ENCODE measurements around the gene AGTR1. TPM values are rescaled to one million over a fixed set of nuclear protein-coding genes. Genes with fewer than 3 reads are reported as not detected.

Gene AGTR1
- total RNA-seq, 4 donors from 2014 or later = 78.6 to 195 (median 115) TPM

DNA sequence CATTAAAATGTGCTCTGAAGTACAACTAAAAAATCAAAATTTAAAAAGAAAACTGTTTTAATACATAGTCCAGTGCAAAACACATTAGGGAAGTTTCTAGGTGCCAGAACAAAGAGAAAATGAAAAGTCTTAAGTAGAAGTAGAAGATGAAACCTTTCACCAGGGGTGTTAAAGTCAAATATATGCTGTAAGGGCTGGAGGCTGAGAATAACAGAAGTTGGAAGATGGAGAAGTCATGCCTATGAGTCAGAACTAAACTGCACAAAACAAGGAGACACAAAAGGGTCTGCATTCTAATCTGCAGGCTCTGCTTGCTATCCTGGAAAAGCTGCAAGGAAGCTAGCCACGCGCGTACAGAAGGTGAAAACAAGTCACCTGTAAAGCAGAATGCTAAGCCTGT is 81.2 kb downstream of the AGTR1 start:
- TF ChIP-seq, protein P1, sequence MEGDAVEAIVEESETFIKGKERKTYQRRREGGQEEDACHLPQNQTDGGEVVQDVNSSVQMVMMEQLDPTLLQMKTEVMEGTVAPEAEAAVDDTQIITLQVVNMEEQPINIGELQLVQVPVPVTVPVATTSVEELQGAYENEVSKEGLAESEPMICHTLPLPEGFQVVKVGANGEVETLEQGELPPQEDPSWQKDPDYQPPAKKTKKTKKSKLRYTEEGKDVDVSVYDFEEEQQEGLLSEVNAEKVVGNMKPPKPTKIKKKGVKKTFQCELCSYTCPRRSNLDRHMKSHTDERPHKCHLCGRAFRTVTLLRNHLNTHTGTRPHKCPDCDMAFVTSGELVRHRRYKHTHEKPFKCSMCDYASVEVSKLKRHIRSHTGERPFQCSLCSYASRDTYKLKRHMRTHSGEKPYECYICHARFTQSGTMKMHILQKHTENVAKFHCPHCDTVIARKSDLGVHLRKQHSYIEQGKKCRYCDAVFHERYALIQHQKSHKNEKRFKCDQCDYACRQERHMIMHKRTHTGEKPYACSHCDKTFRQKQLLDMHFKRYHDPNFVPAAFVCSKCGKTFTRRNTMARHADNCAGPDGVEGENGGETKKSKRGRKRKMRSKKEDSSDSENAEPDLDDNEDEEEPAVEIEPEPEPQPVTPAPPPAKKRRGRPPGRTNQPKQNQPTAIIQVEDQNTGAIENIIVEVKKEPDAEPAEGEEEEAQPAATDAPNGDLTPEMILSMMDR (IDR thresholded peaks at IDR 0.05; ENCODE audit: low read depth) = no peak

DNA sequence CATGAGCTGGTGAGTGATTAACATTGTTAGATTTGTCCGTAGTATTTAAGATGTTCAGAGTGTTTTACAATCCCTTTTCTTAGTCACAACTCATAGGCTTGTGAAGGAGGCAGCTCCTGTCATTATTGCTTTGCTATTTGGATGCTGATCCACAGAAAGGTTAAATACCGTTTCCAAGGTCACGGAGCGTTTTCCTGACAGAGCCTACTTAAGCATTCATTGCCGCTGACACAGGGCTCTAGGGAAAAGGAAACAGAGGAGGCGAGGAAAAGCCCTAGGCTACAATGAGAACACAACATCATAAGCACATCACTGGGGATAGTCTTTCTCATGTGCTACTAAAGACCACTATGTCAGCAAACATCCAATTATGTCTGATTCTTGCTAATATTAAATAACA is 91.4 kb downstream of the AGTR1 start:
- TF ChIP-seq, protein P1 (IDR thresholded peaks at IDR 0.05; ENCODE audit: low read depth) = no peak

DNA sequence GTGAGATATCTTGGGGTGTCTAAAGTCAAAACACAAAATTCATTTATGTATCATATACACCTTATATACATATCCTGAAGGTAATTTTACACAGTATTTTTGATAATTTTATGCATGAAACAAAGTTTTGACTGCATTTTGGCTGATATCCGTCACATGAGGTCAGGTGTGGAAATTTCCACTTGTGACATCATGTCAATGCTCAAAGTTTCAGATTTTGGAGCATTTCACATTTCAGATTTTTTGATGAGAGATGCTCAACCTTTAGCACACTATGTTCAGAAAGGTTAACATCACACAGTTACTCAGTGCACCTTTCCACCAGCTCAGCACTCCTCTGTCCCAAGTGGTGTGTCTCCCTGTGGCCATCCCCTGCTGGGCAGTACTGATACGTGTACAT is 92.2 kb downstream of the AGTR1 start:
- TF ChIP-seq, protein P1 (IDR thresholded peaks at IDR 0.05; ENCODE audit: low read depth) = no peak

DNA sequence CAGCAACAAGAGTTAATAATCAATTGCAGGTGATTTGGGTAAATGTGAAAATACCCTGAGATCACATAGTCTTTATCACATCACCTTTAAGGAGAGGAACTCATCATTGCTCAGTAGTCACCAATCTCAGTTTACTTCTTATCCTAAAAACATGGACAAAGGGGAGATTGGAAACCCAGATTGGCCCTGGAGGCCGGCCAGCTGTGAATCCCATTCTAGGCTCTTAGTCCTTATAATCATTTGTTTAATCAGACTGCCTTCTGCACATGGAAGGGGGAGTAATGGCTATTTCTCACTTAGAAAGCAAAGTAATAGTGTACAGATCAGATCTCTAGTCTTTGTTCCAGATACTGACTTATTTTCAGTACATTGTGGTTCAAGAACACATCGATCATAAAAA is 92.7 kb downstream of the AGTR1 start:
- TF ChIP-seq, protein P1 (IDR thresholded peaks at IDR 0.05; ENCODE audit: low read depth) = no peak

DNA sequence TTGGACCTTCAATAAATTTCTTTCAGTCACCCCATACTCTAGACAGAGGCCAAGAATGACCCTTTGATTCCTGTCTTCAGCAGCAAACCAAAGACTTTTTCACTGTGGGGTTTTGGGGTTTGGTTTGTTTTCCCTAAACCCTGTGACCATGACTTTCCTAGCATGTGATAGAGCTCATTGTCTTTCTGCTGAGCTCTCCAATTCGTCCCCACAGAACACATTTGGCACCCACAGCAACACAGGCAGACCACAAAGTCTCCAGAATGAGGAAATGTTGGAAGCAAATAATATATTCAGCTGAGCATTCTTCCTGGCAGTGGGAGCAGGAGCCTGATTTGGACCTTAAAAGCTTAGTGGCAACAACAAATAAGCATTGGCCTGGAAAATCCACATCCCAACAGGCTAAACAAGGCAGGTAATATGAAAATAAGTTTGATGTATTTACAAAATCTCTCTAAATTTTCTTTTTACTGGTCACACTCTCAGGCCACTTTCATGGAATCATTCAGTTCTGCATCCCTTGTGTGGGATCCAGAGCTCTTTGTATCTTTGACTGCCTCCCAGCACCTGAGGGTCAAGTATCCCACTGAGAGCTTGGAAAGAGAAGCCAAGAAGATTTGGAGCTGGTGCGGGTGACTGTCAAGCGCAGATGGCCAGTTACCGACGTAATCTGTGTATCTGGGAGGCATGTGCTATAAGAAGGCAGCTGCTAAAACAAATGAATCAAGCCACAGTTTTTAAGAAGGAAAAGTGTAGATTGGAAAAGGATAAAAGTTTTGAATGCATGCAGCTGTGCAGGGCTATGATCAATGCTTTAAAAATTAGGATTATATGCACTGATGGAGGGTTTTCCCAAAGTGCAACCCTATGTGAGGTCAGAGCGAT is 93.4 kb downstream of the AGTR1 start:
- TF ChIP-seq, protein P1 (IDR thresholded peaks at IDR 0.05; ENCODE audit: low read depth) = no peak

DNA sequence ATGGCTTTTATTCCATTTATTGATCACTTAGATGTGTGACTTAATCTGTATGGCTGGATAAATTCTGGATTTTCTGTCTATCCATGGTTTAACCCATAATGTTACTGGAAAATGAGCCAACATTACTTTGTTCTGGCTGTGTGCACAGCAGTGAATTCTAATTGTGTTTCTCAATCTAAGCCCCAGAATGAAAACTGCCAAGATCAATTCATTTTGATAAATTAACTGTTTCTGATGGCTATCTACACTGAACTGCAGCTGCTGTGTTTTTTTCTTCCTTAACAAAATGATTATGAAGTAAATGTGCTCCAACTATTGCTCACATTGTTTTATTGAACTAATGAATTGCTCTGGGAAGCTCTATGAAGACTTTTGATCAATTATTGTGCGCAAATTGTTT is 94.2 kb downstream of the AGTR1 start:
- TF ChIP-seq, protein P1 (IDR thresholded peaks at IDR 0.05; ENCODE audit: low read depth) = no peak

DNA sequence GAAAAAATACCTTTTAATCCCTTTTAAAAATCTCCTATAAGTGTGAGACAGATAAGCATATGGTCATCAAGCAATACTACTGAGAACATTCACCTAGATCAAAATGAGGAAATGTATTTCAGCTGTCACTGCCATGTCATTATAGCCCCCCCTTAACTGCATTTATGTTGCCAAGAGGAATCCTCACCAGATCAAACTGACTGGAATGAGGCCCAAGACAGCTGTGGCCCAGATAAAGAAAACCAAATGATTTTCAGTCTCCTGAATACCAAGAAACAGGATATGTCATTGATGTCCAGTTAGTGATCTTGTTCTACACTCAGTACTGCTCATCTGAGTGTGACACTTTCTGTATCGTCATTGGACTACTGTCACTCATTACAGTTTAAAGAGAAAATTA is 94.8 kb downstream of the AGTR1 start:
- TF ChIP-seq, protein P1 (IDR thresholded peaks at IDR 0.05; ENCODE audit: low read depth) = no peak

Small RNA genes lying within 50 kb of the gene (small RNA-seq; reads per million reads assigned to genes)
- not detected for gene RPL38P1

Other genes starting within 250 kb of the AGTR1 start
- gene CPB1, start 129.9 kb downstream of the AGTR1 start, total RNA-seq = 10 to 100 TPM in 1 of 4 donors, 1 to 10 TPM in 3; 2.0 to 12.1 (median 5.4) TPM
- gene CPA3, start 167.4 kb downstream of the AGTR1 start, total RNA-seq = 10 to 100 TPM in 2 of 4 donors, 1 to 10 TPM in 2; 1.9 to 36.4 (median 15.4) TPM